ENCODE data around the gene PRDM16.

Gene PRDM16

DNA sequence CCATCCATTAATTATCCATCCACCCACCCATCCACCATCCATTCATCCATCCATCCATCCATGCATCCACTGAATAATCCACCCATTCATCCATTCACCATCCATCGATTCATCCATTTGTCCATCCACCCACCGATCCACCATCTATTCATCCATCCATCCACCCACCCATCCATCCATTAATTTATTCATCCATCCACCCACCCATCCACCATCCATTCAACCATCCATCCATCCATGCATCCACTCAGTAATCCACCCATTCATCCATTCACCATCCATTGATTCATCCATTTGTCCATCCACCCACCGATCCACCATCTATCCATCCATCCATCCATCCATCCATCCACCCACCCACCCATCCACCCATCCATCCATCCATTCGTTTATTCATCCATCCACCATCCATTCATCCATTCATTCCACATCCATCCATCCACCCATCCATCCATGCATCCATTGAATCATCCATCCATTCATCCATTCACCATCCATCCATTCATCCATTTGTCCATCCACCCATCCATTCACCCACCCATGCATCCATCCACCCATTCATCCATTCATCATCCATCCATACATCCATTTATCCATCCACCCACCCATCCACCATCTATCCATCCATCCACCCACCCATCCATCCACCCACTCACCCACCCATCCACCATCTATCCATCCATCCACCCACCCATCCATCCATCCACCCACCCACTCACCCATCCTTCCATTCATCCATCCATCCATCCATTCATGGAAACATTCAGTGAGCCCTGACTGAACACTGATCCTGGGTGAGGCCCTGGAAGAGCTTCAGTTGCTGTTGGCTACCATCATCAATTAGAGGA is 302.1 kb downstream of the PRDM16 start:
- Mint-ChIP-seq H3K9me3 (peaks cover 9% of the 10 kb centered on the region), H3K27me3 (peaks cover 25% of the 10 kb centered on the region), H3K27ac (no peak overlapping the region), H3K36me3 (no peaks in the 10 kb centered on the region), H3K4me3 (no peak overlapping the region), H3K4me1 (no peaks in the 10 kb centered on the region)
- ATAC-seq = no peak

- Mint-ChIP-seq H3K27me3 (peaks cover 35% of the 10 kb centered on the region), H3K36me3 (no peaks in the 10 kb centered on the region), H3K4me1 (no peaks in the 10 kb centered on the region), H3K27ac (no peak overlapping the region), H3K9me3 (peaks cover 9% of the 10 kb centered on the region), H3K4me3 (no peak overlapping the region)
- no peak for ATAC-seq
Measured at GRCh38 chr1:3372317-3372716, 303.3 kb downstream of the PRDM16 start.

DNA sequence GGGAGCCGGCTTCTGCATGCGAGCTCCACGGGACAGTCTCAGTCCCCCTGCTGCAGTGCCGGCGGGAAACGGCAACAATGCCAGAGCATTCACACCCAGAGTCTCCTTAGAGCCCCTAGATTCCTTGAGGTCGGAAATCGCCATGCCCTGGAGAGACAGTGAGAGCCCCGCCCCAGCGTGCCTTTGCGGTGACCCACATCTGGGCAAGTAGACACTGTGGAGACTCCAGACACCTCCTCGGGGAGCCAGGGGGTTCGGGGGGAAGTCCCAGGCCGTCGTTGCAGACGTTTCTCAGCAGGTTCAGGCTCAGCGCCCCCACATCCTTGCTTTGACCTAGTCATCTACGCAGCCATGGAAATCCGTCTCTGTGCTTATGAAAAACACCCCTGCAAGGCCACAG is 304.2 kb downstream of the PRDM16 start:
- no peaks in the 10 kb centered on the region for H3K4me1 Mint-ChIP-seq
- H3K27me3 Mint-ChIP-seq = peaks cover 35% of the 10 kb centered on the region
- H3K27ac Mint-ChIP-seq = no peak overlapping the region
- no peak overlapping the region for H3K4me3 Mint-ChIP-seq
- H3K36me3 Mint-ChIP-seq = no peaks in the 10 kb centered on the region
- no peak for ATAC-seq
- H3K9me3 Mint-ChIP-seq = peaks cover 9% of the 10 kb centered on the region

DNA sequence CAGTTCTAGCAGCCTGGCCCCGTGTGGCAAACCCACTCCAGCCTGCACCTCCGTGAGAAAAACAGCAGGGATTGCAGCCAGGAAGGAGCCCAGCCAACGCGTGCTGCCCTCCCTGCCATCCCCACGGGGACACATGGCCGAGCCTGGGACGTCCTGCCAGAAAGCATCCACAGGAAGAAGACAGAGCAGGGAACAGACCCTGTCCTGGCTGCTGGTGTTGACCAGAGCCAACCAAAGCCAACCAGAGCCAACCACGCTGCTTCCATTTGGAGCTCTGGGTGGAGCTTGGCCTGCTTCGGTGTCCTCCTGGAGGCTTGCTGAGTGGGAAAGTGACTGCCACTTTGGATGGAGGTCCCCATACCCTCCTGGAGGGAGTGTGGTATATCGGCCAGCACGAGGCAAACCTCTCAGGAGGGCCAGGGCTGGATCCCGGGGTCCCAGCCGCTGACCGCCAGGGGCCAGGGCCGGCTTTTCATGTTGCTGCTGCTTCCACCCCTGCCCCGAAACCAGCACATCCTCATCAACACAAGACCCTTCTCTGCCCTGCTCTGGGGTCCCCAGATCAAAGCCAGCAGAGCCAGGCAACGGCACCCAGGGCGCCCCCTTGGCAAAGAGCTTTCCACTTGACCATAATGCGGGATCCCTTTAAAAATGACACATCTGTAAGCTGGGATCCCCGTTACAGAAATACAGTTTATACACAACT is 304.9 kb downstream of the PRDM16 start:
- H3K36me3 Mint-ChIP-seq = no peaks in the 10 kb centered on the region
- no peak for ATAC-seq
- H3K9me3 Mint-ChIP-seq = peaks cover 9% of the 10 kb centered on the region
- H3K27ac Mint-ChIP-seq = no peak overlapping the region
- peaks cover 35% of the 10 kb centered on the region for H3K27me3 Mint-ChIP-seq
- H3K4me3 Mint-ChIP-seq = no peak overlapping the region
- no peaks in the 10 kb centered on the region for H3K4me1 Mint-ChIP-seq

- Mint-ChIP-seq H3K9me3 (peaks cover 9% of the 10 kb centered on the region), H3K4me3 (no peak overlapping the region), H3K27me3 (peaks cover 38% of the 10 kb centered on the region), H3K27ac (no peak overlapping the region), H3K4me1 (no peaks in the 10 kb centered on the region), H3K36me3 (no peaks in the 10 kb centered on the region)
- ATAC-seq = no peak
Measured at GRCh38 chr1:3375245-3375644, 306.2 kb downstream of the PRDM16 start.

- no peak overlapping the region for H3K4me3 Mint-ChIP-seq
- H3K36me3 Mint-ChIP-seq = no peaks in the 10 kb centered on the region
- H3K27ac Mint-ChIP-seq = no peak overlapping the region
- ATAC-seq = no peak
- H3K27me3 Mint-ChIP-seq = peaks cover 44% of the 10 kb centered on the region
- no peaks in the 10 kb centered on the region for H3K9me3 Mint-ChIP-seq
- no peaks in the 10 kb centered on the region for H3K4me1 Mint-ChIP-seq
Measured at GRCh38 chr1:3377166-3377565, 308.2 kb downstream of the PRDM16 start.

- no peak for ATAC-seq
- Mint-ChIP-seq H3K27me3 (peaks cover 47% of the 10 kb centered on the region), H3K4me1 (no peaks in the 10 kb centered on the region), H3K36me3 (no peaks in the 10 kb centered on the region), H3K4me3 (no peak overlapping the region), H3K9me3 (no peaks in the 10 kb centered on the region), H3K27ac (no peak overlapping the region)
Measured at GRCh38 chr1:3377604-3378279, 308.7 kb downstream of the PRDM16 start.

- ATAC-seq = no peak
- no peaks in the 10 kb centered on the region for H3K9me3 Mint-ChIP-seq
- H3K27ac Mint-ChIP-seq = no peak overlapping the region
- H3K36me3 Mint-ChIP-seq = no peaks in the 10 kb centered on the region
- no peak overlapping the region for H3K4me3 Mint-ChIP-seq
- H3K27me3 Mint-ChIP-seq = peaks cover 55% of the 10 kb centered on the region
- H3K4me1 Mint-ChIP-seq = no peaks in the 10 kb centered on the region
Measured at GRCh38 chr1:3378411-3379208, 309.6 kb downstream of the PRDM16 start.

DNA sequence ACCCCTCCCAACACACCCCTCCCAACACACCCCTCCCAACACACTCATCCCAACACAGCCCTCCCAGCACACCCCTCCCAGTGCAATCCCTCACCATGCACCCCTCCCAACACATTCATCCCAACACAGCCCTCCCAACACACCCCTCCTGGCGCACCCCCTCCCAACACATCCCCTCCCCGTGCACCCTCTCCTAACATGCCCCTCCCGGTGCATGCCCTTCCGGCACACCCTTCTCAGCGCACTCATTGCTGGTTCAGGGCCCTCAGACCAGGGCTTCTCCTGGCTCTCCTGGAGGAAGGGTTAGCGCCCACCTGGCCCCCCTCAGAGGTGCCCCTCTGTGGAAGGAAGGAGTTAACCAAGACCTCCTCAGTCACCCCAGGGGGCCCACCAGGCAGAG is 310.9 kb downstream of the PRDM16 start:
- ATAC-seq = no peak

GRCh38 chr1:3380469-3380868 is 311.5 kb downstream of the PRDM16 start:
- no peak for ATAC-seq
- H3K27me3 Mint-ChIP-seq = peaks cover 54% of the 10 kb centered on the region
- no peak overlapping the region for H3K4me3 Mint-ChIP-seq
- H3K4me1 Mint-ChIP-seq = no peaks in the 10 kb centered on the region
- H3K9me3 Mint-ChIP-seq = no peaks in the 10 kb centered on the region
- no peaks in the 10 kb centered on the region for H3K36me3 Mint-ChIP-seq
- no peak overlapping the region for H3K27ac Mint-ChIP-seq

More for the DNA sequence above, 310.9 kb downstream of the PRDM16 start:
- Mint-ChIP-seq H3K4me3 (no peak overlapping the region), H3K4me1 (no peaks in the 10 kb centered on the region), H3K9me3 (no peaks in the 10 kb centered on the region), H3K36me3 (no peaks in the 10 kb centered on the region), H3K27ac (no peak overlapping the region), H3K27me3 (peaks cover 59% of the 10 kb centered on the region)

- Mint-ChIP-seq H3K27ac (no peak overlapping the region), H3K9me3 (no peaks in the 10 kb centered on the region), H3K36me3 (no peaks in the 10 kb centered on the region), H3K4me3 (no peak overlapping the region), H3K4me1 (no peaks in the 10 kb centered on the region), H3K27me3 (peaks cover 40% of the 10 kb centered on the region)
- no peak for ATAC-seq
Measured at GRCh38 chr1:3381901-3382300, 312.9 kb downstream of the PRDM16 start.

DNA sequence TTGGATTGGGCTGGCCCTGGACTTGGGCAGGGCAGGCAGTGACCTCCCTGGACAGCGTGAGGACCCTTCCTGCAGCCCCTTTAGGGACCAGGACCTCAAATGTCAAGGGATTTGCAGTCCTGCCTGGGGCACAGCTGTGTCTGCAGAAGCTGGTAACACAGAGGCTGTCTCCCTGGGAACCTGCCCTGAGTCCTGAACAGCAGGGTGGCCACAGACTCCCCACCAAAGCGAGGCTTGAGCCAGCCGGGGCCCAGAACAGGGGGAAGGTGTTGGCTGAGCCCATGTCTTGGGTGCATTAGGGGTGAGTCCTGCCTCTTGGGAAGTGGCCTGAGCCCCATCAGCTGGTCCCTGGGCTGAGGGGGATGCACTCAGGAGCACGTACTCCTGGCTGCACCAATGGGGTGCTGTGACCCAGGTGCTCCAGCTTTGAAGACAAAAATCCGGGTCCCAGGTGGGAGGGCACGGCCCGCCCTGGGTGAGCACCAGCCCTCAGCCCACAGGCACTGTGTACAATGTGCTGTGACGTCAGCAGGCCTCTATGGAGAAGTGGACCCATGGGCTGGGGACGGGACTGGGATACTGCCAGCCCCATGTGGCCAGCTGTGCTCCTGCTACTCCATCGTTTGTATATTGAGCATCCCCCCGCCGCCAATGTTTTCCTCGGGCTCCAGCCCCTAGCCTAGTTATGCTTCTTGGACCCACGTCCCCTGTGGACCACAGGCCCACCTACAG is 313.5 kb downstream of the PRDM16 start:
- Mint-ChIP-seq H3K4me3 (no peak overlapping the region), H3K27me3 (peaks cover 38% of the 10 kb centered on the region), H3K4me1 (no peaks in the 10 kb centered on the region), H3K36me3 (no peaks in the 10 kb centered on the region), H3K27ac (no peak overlapping the region), H3K9me3 (no peaks in the 10 kb centered on the region)
- no peak for ATAC-seq

DNA sequence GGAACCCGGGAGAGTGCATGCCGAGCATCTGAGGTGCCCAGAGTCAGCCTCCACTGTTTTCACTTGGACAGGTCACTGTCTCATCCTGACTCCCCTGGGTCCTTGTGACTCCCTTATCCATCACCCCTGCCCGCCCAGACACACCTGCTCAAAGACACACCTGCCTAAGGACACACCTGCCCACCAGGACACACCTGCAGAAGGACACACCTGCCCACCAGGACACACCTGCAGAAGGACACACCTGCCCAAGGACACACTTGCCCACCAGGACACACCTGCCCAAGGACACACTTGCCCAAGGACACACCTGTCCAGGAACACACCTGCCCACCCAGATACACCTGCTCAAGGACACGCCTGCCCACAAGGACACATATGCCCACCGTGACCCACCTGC is 314.7 kb downstream of the PRDM16 start:
- H3K4me3 Mint-ChIP-seq = no peak overlapping the region
- H3K9me3 Mint-ChIP-seq = no peaks in the 10 kb centered on the region
- no peaks in the 10 kb centered on the region for H3K36me3 Mint-ChIP-seq
- H3K27ac Mint-ChIP-seq = no peak overlapping the region
- no peak for ATAC-seq
- peaks cover 48% of the 10 kb centered on the region for H3K27me3 Mint-ChIP-seq
- no peaks in the 10 kb centered on the region for H3K4me1 Mint-ChIP-seq

DNA sequence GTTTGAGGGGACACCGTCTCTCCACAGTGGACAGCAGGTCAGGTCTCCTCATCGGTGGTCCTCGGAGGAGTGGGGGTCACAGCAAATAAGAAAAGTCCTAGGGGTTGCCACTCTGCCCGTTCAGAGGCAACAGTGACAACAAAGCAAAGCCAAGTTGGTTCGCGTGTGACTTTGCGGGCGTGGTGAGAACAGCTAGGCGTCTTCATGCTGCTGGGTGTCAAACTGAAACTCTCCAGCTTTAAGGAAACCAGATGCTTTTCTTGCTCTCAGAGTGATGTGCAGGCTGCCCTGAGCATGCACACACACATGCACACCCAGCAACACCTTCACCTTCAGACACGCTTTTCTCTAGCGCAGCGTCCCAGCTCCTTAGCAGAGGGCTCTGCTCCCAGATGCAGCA is 315.4 kb downstream of the PRDM16 start:
- H3K36me3 Mint-ChIP-seq = no peaks in the 10 kb centered on the region
- H3K27ac Mint-ChIP-seq = no peak overlapping the region
- H3K9me3 Mint-ChIP-seq = no peaks in the 10 kb centered on the region
- peaks cover 56% of the 10 kb centered on the region for H3K27me3 Mint-ChIP-seq
- no peak for ATAC-seq
- no peaks in the 10 kb centered on the region for H3K4me1 Mint-ChIP-seq
- H3K4me3 Mint-ChIP-seq = no peak overlapping the region

Data from stimulated activated memory B cell treated with anti-CD40 and anti-IgM and Interleukin-4, amounts not matched to agents 10 μg/mL and 1 μg/mL and 100 μg/mL, for 72 hours (primary cell).